ENCODE results near the gene TRIM24. TPM values are rescaled to one million over a fixed set of nuclear protein-coding genes. Genes with fewer than 3 reads are reported as not detected.

Gene TRIM24
- total and polyA plus RNA-seq, 2 of the 13 experiments (the other 11 are each of a cell fraction or from before 2014, with no cell fraction given) = 100 to 106 TPM

GRCh38 chr7:138459413-138460175, 465 bp upstream of the TRIM24 start (continued):
- TF ChIP-seq HMGXB3 (CRISPR knock-in tag; IDR thresholded peaks at IDR 0.05; ENCODE audit: borderline replicate concordance) (no peak), MEIS2 (CRISPR knock-in tag; IDR thresholded peaks at IDR 0.05) (no peak), NKX3-1 (CRISPR knock-in tag; IDR thresholded peaks at IDR 0.05) (no peak), NCOA2 (CRISPR knock-in tag; IDR thresholded peaks at IDR 0.05) (no peak; the same call in 1 of the 2 replicates), MTA1 (CRISPR knock-in tag; IDR thresholded peaks at IDR 0.05; ENCODE audit: borderline replicate concordance) (no peak), ZNF282 (IDR thresholded peaks at IDR 0.05; ENCODE audit: partially characterized antibody) (no peak), HOXA5 (CRISPR knock-in tag; IDR thresholded peaks at IDR 0.05) (no peak), ZNF101 (CRISPR knock-in tag; IDR thresholded peaks at IDR 0.05; ENCODE audit: borderline replicate concordance, low read depth) (no peak), ZBTB7B (CRISPR knock-in tag; IDR thresholded peaks at IDR 0.05) (no peak), SNAI1 (CRISPR knock-in tag; IDR thresholded peaks at IDR 0.05; ENCODE audit: borderline replicate concordance) (no peak; the same call in 1 of the 2 replicates), CC2D1A (CRISPR knock-in tag; IDR thresholded peaks at IDR 0.05) (no peak), ATF3 (CRISPR knock-in tag; IDR thresholded peaks at IDR 0.05) (no peak), ZFY (CRISPR knock-in tag; IDR thresholded peaks at IDR 0.05) (no peak), SRSF9 (IDR thresholded peaks at IDR 0.05; ENCODE audit: borderline replicate concordance, insufficient read depth, low read depth, low read length, poor library complexity, severe bottlenecking) (no peak), ZMAT5 (CRISPR knock-in tag; IDR thresholded peaks at IDR 0.05; ENCODE audit: borderline replicate concordance, low read depth) (no peak), ZNF263 (CRISPR knock-in tag; IDR thresholded peaks at IDR 0.05) (no peak), ZEB1 (IDR thresholded peaks at IDR 0.05; ENCODE audit: insufficient replicate concordance, low read depth) (no peak), JUN (CRISPR knock-in tag; IDR thresholded peaks at IDR 0.05) (no peak; the same call in 1 of the 2 replicates), HDAC6 (IDR thresholded peaks at IDR 0.05; ENCODE audit: low read depth, low read length) (no peak), ZNF235 (CRISPR knock-in tag; IDR thresholded peaks at IDR 0.05; ENCODE audit: borderline replicate concordance) (no peak), ZNF451 (CRISPR knock-in tag; IDR thresholded peaks at IDR 0.05) (no peak), GATA4 (IDR thresholded peaks at IDR 0.05; ENCODE audit: borderline replicate concordance, low read depth) (peak; percentile 44; the same call in 1 of the 2 replicates), RAD21 (CRISPR knock-in tag; IDR thresholded peaks at IDR 0.05) (no peak), ZNF790 (CRISPR knock-in tag; IDR thresholded peaks at IDR 0.05; ENCODE audit: borderline replicate concordance) (no peak), LCORL (IDR thresholded peaks at IDR 0.05) (no peak), LCORL (CRISPR knock-in tag; IDR thresholded peaks at IDR 0.05) (no peak), ZNF773 (CRISPR knock-in tag; IDR thresholded peaks at IDR 0.05; ENCODE audit: borderline replicate concordance) (no peak), NFRKB (IDR thresholded peaks at IDR 0.05) (no peak)
